Tibial nerve (tissue), 4 donors: ENCODE results near the gene PMF1.
"Not testable (repeated sequence)": the region's sequence is repeated elsewhere in the genome, so short reads cannot be mapped to it uniquely, and the experiment has no call there.

Experiments used
- CTCF ChIP-seq, 5 experiments: fragments of 200-600 bp in 3 of 5; fragments of 450-650 bp in 2 of 5; sonication (generic) in 3 of 5; IDR thresholded peaks; one replicate each; pipeline ENCODE4 v1.5.1; 2016 to 2019; ENCODE audit warnings: antibody characterized with exemption in 5 of 5, mild to moderate bottlenecking in 3 of 5, moderate library complexity in 2 of 5
- EP300 ChIP-seq, 2 donors: sonication (generic); formaldehyde crosslinking; IDR thresholded peaks; one replicate each; pipeline ENCODE4 v1.6.1; 2017; ENCODE audit warnings: antibody characterized with exemption in 2 of 2, mild to moderate bottlenecking in 1 of 2

GRCh38 chr1:156182010-156182779 is 30.6 kb upstream of the PMF1 start:
- not testable (repeated sequence) for TF ChIP-seq CTCF, EP300 (IDR thresholded peaks at IDR 0.05)
